ENCODE data around the gene STX18. TPM values are rescaled to one million over a fixed set of nuclear protein-coding genes. Genes with fewer than 3 reads are reported as not detected.

Gene STX18
- total RNA-seq, 1 donor from 2014 or later: 24.3 TPM

DNA sequence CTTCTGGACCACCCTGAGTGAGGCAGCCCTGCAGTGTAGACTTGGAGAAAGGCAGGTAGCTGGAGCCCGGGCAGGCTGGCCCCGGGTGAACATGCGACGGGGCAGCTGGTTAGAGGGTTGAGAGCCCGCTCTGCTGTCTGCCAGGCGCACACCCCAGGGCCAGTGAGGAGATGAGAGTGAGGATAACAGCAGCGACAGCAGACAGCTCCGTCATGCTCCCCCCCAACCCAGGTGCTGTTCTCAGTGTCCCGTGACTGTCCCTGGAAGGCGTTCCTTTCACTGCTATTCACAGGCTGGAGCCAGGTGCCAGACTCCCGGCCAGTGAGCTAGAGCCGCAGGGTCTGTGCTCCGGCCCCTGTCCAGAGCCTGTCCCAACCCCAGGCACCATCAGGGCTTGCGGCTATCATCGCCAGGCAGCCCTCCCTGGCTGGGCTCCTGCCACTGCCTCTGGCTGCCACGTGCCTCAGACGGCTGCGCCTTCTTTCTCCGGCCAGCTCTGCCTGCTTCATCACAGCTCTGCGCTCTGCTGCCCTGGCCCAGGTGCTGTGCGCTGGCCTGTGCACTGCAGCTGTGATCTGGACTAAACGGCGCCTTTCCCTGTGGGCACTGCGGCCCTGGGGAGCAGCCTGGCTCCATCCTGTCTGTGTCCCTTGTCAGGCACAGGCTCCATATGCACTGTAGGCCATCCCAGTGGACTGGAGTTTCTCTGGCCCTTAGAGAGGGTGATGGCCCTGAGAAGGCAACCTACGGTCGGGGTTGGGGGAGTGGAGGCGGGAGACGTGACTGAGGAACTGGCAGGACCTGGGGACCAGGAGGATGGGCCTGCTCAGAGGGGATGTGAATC is 135.2 kb downstream of the STX18 start:
- no peak for DNase-seq (ENCODE audit: low read depth)

DNA sequence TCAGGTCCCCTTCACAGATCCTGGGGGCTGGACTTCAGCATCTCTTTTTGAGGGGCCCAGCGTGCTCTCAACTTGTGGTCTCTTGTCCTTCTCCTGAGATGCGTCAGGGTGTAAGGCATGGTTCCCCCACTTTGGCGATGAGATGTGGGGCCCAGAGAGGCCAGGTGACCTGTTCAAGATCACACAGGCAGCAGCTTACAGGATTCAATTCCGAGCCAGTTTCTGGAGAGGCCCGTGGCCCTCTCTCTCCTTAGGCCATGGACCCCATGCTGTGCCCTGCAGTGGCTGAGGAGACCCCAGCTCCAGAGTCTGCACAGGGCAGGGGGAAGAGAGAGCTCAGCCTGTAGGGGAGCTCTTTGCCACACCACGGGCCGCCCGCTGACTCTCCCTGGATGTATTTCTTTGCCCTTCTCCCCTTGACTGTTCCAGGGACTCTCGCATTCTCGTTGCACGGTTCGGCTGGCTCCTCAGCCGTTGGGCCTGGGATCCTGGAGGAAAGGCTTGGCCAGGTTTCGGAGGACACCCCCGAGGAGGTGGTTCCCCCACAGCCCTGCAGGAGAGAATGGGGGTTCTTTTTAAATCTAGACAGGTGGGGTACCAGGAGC is 136.4 kb downstream of the STX18 start:
- DNase-seq (ENCODE audit: low read depth): no peak

DNA sequence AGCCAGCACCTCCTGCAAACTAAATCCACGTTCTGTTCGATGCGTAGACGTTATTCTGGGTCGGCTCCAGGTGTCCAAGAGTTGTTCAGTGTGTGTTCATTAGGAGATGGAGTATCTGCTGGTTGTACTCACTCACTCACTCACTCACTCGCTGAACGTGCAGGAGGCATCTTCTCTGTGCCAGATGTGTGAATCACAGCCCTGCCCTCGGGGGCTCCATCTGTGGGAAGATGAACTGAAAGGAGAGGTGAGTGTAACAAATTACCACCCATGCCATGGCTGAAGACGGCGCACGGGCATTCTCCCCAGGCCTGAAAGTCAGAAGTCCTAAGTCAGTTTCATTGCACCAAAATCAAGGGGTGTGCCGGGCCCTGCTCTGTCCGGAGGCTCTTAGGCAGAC is 138.9 kb downstream of the STX18 start:
- DNase-seq (ENCODE audit: low read depth): no peak

DNA sequence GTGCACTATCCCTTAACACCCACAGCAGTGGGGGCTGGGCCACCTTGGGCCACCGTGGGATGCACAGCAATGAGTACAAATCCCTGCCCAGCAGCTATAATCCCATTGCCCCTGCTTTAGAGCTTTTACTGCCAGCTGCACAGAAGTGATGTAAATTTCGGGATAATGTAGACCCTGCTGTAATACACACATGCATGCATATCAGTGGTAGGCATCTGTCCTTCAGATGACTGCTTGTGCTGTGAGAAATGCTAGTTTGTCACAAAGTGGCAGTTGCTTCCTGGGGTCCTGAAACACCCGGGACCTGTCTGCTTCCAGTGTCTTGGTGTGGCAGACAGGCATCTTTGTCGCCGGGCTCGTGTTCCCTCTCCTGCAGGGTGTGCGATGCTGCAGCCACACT is 140.8 kb downstream of the STX18 start:
- no peak for DNase-seq (ENCODE audit: low read depth)

DNA sequence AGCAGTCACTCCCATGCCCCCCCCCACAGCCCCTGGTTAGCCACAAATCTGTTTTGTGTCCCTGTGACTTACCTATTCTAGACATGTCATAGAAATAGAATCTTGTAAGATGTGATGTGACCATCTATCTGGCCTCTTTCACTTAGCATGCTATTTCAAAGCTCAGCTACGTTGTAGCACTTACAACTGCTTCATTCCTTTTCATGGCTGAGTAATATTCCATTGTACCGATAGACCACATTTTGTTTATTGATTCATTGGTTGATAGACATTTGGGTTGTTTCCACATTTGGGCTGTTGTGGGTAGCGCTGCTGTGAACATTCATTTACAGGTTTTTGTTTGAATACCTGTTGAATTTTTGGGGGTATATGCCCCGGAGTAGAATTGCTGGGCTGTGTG is 143.4 kb downstream of the STX18 start:
- DNase-seq (ENCODE audit: low read depth): no peak

DNA sequence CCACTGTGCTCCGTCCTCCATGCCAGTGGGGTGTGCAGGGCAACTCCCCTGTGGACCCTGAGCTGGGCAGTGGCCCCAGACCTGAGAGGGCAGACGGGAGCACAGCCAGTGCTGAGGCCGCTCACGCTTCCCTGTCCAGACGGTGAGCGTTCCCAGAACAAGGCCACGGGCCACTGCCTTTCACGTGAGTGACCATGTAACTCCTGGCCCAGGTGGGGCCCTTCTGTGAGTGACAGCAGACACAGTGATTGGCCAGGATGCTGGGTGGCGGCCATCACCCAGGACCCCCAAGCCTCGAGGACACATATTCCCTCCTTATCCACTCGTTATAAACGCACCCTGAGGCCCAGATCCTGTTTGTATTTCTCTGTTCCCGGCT is 144.4 kb downstream of the STX18 start:
- DNase-seq (ENCODE audit: low read depth): no peak

DNA sequence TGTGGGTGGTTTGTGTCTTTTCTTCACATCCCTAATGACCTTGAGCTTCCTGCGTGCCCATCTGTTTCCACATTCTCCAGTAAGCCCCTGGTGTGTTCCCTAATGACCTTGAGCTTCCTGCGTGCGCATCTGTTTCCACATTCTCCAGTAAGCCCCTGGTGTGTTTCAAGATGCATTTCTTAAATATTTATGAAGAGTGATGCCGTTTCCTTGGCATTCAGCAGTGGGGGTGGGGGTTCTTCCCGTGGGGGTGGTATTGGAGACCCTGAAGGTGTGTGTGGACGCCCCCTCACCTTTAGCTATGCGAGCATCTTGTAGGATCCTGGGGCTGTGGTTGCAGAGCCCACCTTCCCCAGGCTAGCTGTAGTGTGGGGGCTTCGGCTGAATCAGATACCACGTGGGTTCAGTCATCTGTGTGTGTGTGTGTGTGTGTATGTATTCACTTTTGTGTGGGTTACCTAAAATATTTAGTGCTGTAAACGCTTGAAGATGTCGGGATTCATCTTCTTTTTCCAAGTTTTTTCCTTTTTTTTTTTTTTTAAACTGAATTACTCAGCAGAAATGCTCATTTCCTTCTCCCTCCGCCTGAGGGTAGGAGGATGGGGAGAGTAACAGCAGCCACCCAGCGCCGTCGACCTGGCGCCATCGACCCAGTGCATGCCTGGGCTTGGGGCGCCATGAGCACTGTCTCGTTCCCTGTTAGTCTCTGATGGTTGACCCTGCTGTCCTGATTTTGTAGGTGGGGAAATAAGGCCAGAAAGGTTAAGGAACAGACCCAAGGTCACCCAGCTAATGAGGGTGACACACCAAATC is 145.0 kb downstream of the STX18 start:
- no peak for DNase-seq (ENCODE audit: low read depth)

DNA sequence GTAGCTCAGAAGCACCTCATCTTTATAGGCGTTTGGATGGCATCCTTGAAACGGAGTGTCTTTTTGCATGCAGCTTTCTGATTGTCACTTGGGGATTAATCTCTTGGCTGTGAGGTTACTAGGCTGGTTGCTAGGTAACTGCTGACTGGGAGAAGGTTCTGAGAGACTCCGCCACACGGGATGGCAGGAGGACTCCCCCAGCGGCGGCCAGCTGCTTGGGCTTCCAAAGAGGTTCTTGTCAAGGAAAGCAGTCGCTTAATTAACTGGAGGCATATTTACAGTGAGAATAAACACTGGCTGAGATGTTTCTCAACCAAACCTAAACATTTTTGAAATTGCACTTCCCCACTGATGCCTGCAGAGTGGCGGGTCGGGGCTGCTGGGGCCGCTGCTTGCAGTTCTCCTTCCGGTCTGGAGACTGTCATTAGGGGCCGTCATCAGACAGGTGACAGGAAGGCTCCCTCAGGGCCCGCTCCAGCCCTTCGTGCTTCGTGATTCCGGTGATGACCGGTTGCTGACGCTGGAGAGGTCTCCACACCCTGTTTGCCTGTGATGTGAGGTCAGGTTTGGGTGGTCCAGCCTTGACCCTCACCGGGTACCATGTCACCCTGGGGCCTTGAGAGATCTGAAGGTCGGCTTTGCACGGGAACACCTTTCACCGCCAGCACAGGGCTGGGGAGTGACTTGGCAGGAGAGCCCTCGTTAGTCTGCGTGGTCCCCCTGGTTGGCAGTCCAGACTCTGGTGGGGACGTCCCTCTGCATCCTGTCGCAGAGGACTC is 145.8 kb downstream of the STX18 start:
- DNase-seq (ENCODE audit: low read depth): no peak

DNA sequence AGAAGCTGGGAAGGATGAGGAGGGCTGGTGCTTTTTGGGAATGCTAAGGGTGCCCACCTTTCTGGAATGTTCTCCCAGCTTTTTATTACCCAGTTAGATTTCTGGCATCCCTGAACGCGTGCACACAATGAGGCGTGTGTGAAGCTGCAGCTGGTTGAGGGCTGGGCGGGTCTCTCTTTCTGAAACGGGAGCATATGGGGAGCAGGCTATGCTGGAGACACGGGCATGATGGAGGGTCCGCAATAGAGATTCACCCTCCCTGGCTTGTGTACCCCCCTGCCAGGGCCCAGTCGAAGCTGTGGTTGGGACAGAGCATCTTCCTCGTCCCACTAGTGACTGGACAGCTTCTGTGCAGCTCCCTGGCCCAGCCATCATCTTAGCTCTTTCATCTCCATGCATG is 146.5 kb downstream of the STX18 start:
- no peak for DNase-seq (ENCODE audit: low read depth)

DNA sequence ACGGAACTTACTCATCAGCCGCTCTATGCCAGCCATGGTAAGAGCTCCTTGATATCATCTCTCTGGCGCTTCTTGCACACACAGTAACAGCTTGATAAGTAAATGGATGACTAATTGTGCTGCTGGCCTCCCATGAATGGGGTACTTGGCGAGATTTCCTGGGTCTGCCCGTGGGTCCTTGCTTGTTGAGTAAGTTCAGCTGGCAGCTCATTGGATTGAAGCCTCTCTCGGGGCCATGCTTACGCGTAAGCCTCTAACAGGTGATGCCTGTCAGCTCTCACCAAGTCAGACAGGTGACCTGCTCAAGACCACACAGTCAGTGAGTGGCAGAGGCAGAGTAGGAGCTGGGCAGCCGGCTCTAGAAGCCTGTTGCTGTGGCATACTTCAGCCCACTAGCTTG is 147.2 kb downstream of the STX18 start:
- no peak for DNase-seq (ENCODE audit: low read depth)

DNA sequence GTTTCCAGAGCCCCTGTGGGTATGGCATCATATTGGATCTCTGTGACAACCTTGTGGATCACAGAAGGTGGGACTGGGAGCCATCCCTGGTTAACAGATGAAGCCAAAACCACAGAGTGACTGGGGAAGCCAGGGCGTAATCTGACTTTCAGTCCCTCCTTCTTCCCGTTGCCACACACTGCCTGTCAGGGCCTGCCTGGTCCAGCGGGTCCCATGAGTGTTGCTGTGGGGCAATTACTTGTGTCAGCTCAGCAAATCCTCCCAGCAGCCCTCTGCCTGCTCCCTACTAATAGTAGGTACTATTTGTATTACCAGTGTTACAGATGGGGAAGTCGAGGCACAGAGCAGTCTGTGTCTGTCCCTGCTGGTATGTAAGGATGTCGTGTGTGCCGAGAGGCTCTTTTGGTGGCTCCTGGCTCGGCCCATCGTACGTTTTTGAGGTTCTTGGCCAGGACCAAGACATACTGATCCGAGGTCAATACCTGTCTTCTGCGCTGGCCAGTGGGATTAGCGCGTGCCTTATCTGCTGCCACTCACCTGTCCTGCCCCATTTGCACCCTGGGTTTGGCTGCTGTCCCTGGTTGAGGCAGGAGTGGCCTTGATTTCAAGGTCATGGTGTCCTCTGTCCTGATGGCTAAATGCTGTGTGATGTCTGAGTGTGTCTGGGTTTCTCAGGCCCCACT is 149.2 kb downstream of the STX18 start:
- no peak for DNase-seq (ENCODE audit: low read depth)

DNA sequence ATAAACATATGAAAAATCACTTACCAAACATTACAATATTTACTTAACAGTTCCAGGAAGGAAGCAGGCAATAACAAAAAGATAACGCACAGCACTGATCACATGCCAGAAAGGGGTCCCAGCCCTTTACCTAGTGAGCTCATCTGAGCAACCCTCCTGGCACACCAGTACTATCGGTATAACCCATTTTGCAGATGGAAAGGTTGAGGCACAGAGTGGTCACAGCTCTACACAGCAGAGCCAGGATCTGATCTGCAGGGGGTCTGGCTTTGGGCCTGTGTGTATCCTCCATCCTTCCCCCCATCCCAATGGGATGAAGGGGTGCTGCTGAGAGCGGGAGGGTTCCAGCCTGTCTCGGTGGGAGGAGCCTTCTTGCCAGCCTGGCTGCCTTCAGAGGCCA is 150.0 kb downstream of the STX18 start:
- DNase-seq (ENCODE audit: low read depth): no peak

DNA sequence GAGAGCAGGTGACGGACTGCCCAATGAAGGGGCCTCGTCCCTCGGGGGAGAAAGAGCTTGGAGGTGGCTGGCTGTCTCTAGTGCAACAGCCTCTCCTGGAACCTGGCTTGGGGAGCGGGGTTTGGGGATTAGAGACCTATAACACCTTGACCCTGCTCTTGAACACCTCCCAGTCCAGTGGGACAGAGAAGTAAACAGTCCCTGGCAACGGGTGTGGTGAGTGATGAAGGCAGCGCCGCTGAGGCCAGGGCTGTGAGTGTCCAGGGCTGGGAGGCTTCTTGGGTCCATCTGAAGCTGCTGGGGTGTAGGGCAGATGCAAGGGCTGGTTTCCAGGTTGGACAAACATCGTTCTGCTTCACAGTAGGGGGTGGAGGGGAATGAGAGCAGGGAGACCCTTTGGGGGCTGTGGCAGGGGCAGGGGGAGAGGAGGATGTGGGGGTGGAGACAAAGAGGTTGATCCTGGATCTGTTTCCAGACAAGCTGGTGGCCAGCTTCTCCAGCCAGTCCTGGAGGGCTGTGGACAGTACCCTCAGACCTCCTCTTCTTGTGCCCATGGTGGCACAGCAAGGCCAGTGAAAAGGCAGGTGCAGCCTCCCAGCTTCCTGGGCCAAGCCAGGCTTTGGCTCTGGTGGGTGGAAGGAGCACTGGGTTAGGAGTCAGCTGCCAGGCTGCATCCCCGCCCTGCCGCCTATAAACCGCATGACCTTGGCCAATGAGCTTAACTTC is 151.2 kb downstream of the STX18 start:
- DNase-seq (ENCODE audit: low read depth): no peak

DNA sequence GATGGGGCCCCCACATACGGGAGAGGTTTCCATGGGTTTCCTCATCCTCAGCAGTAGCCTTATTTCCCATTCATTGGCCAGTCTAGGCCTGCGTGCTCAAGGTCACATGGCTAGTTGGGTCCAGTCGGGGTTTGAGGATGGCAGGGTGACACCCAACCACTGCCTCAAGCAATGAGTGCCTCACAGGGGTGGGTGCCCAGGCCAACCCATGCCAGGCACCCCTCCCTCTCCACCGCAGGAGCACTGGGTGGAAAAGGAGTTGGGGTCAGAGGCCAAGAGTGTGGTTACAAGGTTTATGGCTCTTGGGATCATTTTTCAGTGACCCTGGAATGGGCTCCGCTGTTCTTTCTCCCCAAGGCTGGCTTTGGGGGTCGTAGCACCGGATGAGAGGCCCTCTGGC is 151.8 kb downstream of the STX18 start:
- DNase-seq (ENCODE audit: low read depth): no peak

DNA sequence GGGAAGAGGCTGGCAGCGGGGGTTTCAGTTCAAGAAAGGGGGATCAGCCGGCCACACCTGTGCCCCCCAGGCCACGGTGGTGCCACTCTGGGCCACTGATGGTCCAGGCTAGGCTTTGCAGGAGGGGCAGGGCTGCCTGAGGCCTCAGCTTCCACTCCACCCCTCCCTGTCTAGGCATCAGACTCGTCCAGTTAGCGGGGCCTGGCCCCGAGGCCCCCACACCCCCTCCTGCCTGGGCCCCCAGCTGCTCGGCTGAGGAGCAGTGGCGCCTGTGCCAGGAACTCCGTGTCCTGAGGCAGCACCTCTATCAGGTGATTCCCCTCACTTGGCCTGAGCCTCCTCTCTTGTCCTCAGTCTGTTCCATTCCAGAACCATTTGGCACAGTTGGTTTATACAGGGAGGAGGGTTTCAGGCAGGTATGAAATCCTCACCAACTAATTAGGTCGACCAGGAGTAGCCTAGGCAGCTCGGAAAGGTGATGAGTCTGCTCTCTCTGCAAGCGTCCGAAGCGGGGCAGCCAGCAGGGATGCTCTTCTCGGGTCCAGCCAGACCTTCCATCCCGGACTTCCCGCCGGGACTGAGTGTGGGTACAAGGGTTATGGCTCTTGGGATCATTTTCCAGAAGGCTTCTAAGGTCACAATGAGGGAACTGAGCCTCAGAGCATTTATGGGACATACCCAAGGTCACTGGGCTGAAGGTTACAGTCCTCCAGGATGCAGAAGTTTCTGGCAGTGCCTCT is 152.8 kb downstream of the STX18 start:
- no peak for DNase-seq (ENCODE audit: low read depth)

DNA sequence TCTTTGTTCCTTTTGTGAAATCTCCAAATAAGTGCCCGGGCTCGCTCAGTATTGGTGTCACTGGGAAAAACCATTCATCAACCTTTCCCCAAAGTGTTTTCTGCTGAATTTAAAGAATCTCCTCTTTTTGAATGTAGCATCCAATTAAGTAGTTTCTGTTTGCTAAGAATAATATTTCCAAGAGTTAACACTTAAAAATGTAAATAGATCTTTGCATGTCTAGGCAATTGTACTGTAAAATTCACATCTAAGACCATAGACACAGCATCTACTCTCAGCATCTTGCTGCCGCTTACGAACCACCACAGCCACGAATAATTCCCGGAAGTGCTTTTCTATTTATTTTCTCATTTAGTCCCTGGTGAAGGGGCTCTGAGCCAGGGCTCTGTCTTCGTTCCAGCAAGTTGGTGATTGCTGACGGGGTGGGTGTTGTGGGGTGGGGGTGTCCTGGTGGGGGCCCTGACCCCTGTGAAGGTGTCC is 153.5 kb downstream of the STX18 start:
- DNase-seq (ENCODE audit: low read depth): no peak

DNA sequence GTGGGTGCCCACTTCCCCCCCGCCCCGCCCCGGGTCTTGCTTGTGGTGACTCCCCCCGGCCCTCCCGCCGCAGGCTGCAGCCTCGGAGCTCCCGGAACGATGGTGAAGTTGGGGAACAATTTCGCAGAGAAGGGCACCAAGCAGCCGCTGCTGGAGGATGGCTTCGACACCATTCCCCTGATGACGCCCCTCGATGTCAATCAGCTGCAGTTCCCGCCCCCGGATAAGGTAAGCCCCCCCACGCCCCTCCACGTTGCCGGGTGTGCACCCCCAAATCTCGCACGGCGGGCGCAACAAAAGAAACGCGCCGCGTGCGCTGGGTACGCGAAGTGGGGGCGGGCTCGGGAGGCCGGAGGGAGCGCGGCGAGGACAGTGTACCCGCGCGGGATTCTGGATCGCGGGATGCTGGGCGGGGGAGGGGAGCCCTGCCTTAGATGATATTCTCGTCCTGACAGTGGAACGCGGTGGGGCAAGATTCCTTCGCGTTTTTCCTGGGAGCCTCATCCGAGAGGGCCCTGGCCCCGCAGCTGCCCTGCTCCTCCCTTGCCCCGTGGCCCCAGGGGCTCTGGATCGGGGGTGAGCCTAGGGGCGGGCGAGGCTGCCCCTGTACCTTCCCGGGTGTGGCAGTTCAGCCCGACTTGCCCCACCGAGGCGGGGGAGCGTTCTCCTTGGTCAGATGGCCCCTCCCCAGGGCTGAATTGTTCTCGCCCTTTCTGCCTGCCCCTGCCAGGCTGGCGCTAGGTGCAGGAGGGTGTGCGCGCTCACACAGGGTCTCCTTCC is 154.1 kb downstream of the STX18 start:
- DNase-seq (ENCODE audit: low read depth): no peak

DNA sequence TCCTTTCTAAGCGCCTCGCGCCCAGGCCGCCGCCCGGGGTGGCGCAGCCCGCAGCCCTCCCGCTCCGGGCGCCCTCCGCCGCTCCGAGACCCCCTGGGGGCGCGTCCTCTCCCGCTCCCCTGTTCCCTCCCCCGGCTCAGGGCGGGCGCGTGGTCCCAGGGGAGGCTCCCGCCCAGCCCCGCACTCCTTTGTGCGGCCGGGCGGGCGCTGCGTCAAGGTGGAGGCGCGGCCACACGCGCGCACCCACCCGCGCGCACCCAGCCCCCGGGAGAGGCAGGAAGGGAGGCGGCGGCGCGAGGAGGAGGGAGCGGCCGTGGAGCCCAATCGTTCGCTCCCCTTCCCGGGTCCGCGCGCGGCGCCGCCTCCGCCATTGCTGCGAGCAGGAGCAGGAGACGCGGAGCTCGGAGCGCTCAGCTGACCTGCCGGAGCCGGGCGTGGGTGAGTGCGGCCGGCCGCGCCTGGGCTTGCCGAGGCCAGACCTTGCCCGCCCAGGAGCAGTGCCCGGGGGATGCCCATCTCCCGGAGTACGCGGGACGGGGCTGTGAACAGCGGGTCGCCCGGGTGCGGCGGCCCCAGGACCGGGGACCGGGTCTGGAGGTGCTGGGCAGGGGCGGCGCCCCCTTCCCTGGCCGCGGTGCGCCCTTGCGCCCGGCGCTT is 155.0 kb downstream of the STX18 start, which contains the start of gene NSG1:
Gene NSG1, plus strand, starts transcription at position 367 of the 657 bp plus-strand sequence. CDS start 528 bp downstream, outside the sequence.
- DNase-seq (ENCODE audit: low read depth): no peak

All from myocyte (in vitro differentiated cells).